IMR-90 (cell line): ENCODE results near the gene RASSF3. TPM values are rescaled to one million over a fixed set of nuclear protein-coding genes. Genes with fewer than 3 reads are reported as not detected.

Experiments used
- ATAC-seq: fragments of 200-7000 bp; cut with Tn5 transposase; 2 replicates; pipeline ENCODE4 v1.9.1; 2020; ENCODE audit warnings: low read depth, mild to moderate bottlenecking, moderate library complexity
- BruUV-seq: library from RNA; stranded (reverse); fragments of 400-500 nt; replicated peaks from 2 replicates; lab custom pipeline; 2021; lab: Mats Ljungman, UMichigan
- CTCF ChIA-PET: fragments of 300-600 bp; formaldehyde crosslinking; extraction: SDS; loops from one replicate; lab custom pipeline; 2021; ENCODE audit warnings: antibody characterized with exemption; lab: Yijun Ruan, JAX
- POLR2A ChIA-PET: fragments of 300-600 bp; sonication (Branson Sonifier 250); formaldehyde crosslinking; loops from one replicate; lab custom pipeline; 2022; ENCODE audit warnings: antibody characterized with exemption; ENCODE audit not compliant: unreplicated experiment; lab: Charles Lee
- DNase-seq: peaks from one replicate; pipeline ENCODE4 v3.0.0; 2013
- H2AFZ ChIP-seq: replicated peaks from 2 replicates; pipeline ENCODE3; 2013; ENCODE audit warnings: low read length, mild to moderate bottlenecking; ENCODE audit not compliant: poor library complexity
- H2AK5ac ChIP-seq: 2 replicates; pipeline ENCODE4 v1.6.1; 2013; ENCODE audit warnings: low read depth, low read length, inconsistent platforms
- H2AK9ac ChIP-seq: replicated peaks from 2 replicates; pipeline ENCODE3; 2013; ENCODE audit warnings: mild to moderate bottlenecking, low read depth, low read length, moderate library complexity; ENCODE audit not compliant: poor library complexity
- H2BK120ac ChIP-seq: 2 replicates; pipeline ENCODE4 v1.6.1; 2013; ENCODE audit warnings: low read depth, low read length, inconsistent platforms
- H2BK15ac ChIP-seq: 3 replicates; pipeline ENCODE4 v1.6.1; 2013; ENCODE audit warnings: low read depth, low read length, inconsistent platforms
- H2BK20ac ChIP-seq: 2 replicates; pipeline ENCODE4 v1.6.1; 2013; ENCODE audit warnings: low read depth, mild to moderate bottlenecking, inconsistent platforms, low read length, moderate library complexity
- H2BK5ac ChIP-seq: 2 replicates; pipeline ENCODE4 v1.6.1; 2013; ENCODE audit warnings: mild to moderate bottlenecking, low read depth, low read length, inconsistent platforms; ENCODE audit not compliant: poor library complexity, severe bottlenecking
- H3K14ac ChIP-seq: replicated peaks from 2 replicates; pipeline ENCODE4 v1.6.1; 2013; ENCODE audit warnings: low read depth, low read length, inconsistent platforms
- H3K18ac ChIP-seq: 2 replicates; pipeline ENCODE4 v1.6.1; 2013; ENCODE audit warnings: low read depth, low read length, control low read depth
- H3K23ac ChIP-seq: 2 replicates; pipeline ENCODE4 v1.6.1; 2013; ENCODE audit warnings: low read depth, low read length, inconsistent platforms
- H3K27ac ChIP-seq: 2 replicates; pipeline ENCODE4 v1.5.1; 2013; ENCODE audit warnings: mild to moderate bottlenecking, control low read depth, low read length; ENCODE audit not compliant: insufficient read depth
- H3K27me3 ChIP-seq: 2 replicates; pipeline ENCODE4 v1.6.1; 2013; ENCODE audit warnings: low read length; ENCODE audit not compliant: control insufficient read depth, insufficient read depth
- H3K36me3 ChIP-seq: 2 replicates; pipeline ENCODE4 v1.6.1; 2013; ENCODE audit warnings: low read length, mixed read lengths; ENCODE audit not compliant: control insufficient read depth, insufficient read depth
- H3K4ac ChIP-seq: 2 replicates; pipeline ENCODE4 v1.6.1; 2013; ENCODE audit warnings: low read depth, low read length, inconsistent platforms
- H3K4me1 ChIP-seq: 2 replicates; pipeline ENCODE4 v1.6.1; 2013; ENCODE audit warnings: low read length, mixed read lengths; ENCODE audit not compliant: control insufficient read depth, insufficient read depth
- H3K4me2 ChIP-seq: 2 replicates; pipeline ENCODE4 v1.6.1; 2013; ENCODE audit warnings: low read depth, mild to moderate bottlenecking, control low read depth, low read length, moderate library complexity
- H3K4me3 ChIP-seq: 2 replicates; pipeline ENCODE4 v1.5.1; 2013; ENCODE audit warnings: low read depth, mild to moderate bottlenecking, control low read depth, low read length, moderate library complexity; ENCODE audit not compliant: insufficient read depth
- H3K56ac ChIP-seq: 2 replicates; pipeline ENCODE4 v1.6.1; 2013; ENCODE audit warnings: low read length, inconsistent platforms; ENCODE audit not compliant: insufficient read depth; ENCODE audit errors: extremely low read depth
- H3K79me1 ChIP-seq, 2 experiments: 2 replicates each; pipeline ENCODE4 v1.6.1; 2013; ENCODE audit warnings: low read length in 2 of 2, inconsistent platforms in 1 of 2, low read depth in 1 of 2
- H3K9ac ChIP-seq: 2 replicates; pipeline ENCODE4 v1.6.1; 2013; ENCODE audit warnings: low read depth, low read length, control low read depth
- H3K9me1 ChIP-seq: 2 replicates; pipeline ENCODE4 v1.6.1; 2013; ENCODE audit warnings: low read length, inconsistent platforms; ENCODE audit not compliant: insufficient read depth
- H3K9me3 ChIP-seq: 2 replicates; pipeline ENCODE4 v1.6.1; 2013; ENCODE audit warnings: low read length; ENCODE audit not compliant: control insufficient read depth, insufficient read depth
- H4K20me1 ChIP-seq: 2 replicates; pipeline ENCODE4 v1.6.1; 2013; ENCODE audit warnings: low read length, inconsistent platforms; ENCODE audit not compliant: insufficient read depth
- H4K5ac ChIP-seq: 2 replicates; pipeline ENCODE4 v1.6.1; 2013; ENCODE audit warnings: mild to moderate bottlenecking, low read depth, low read length, control low read depth
- H4K8ac ChIP-seq, 2 experiments: 2 replicates each; pipeline ENCODE4 v1.6.1; 2013; ENCODE audit warnings: low read depth in 2 of 2, low read length in 2 of 2, control low read depth in 1 of 2, inconsistent platforms in 1 of 2
- H4K91ac ChIP-seq: 2 replicates; pipeline ENCODE4 v1.6.1; 2013; ENCODE audit warnings: low read depth, low read length, inconsistent platforms; ENCODE audit not compliant: insufficient read depth
- BHLHE40 ChIP-seq: fragments of 150-350 bp; IDR thresholded peaks from 2 replicates; pipeline ENCODE4 v1.6.1; 2016; ENCODE audit warnings: mild to moderate bottlenecking, low read depth, low read length
- CHD1 ChIP-seq: IDR thresholded peaks from 2 replicates; pipeline ENCODE4 v1.6.1; 2012; ENCODE audit warnings: low read depth, low read length, improper control_type of control experiment
- FOS ChIP-seq: fragments of 150-350 bp; IDR thresholded peaks from 2 replicates; pipeline ENCODE4 v1.6.1; 2016; ENCODE audit warnings: low read depth, low read length
- MAZ ChIP-seq: IDR thresholded peaks from 2 replicates; pipeline ENCODE4 v1.6.1; 2012; ENCODE audit warnings: low read depth, mild to moderate bottlenecking, low read length, improper control_type of control experiment, moderate library complexity, borderline replicate concordance
- NFE2L2 ChIP-seq: fragments of 150-350 bp; IDR thresholded peaks from 2 replicates; pipeline ENCODE4 v1.6.1; 2016; ENCODE audit warnings: low read depth, mild to moderate bottlenecking, low read length
- POLR2A ChIP-seq: IDR thresholded peaks from 2 replicates; pipeline ENCODE4 v1.6.1; 2012; ENCODE audit warnings: mild to moderate bottlenecking, low read depth, low read length
- RCOR1 ChIP-seq: IDR thresholded peaks from 2 replicates; pipeline ENCODE4 v1.6.1; 2012; ENCODE audit warnings: mild to moderate bottlenecking, low read length, improper control_type of control experiment; ENCODE audit not compliant: insufficient replicate concordance
- SMC3 ChIP-seq: fragments of 150-350 bp; IDR thresholded peaks from 2 replicates; pipeline ENCODE4 v1.6.1; 2016; ENCODE audit warnings: low read depth, mild to moderate bottlenecking, antibody characterized with exemption, low read length, moderate library complexity
- WGBS, 2 experiments: methylation state at CpG; one replicate each; pipeline versions ENCODE4 v1.1.5 to v1.1.7; 2013; ENCODE audit warnings: missing lambda C conversion rate in 2 of 2; ENCODE audit not compliant: insufficient read length in 1 of 2; ENCODE audit errors: extremely low coverage in 2 of 2; 5-methylcytosine and 5-hydroxymethylcytosine counted together
- dilution Hi-C: fragments of 300-500 bp; cut with HindIII; formaldehyde crosslinking; loops from one replicate; pipeline ENCODE4 v1.14.3; 2018; ENCODE audit warnings: low sequenced_read_pairs; ENCODE audit not compliant: unreplicated experiment
- in situ Hi-C: fragments of 300-500 bp; cut with MboI; formaldehyde crosslinking; loops from 3 replicates; pipeline ENCODE4 v1.14.3; 2019; ENCODE audit warnings: low sequenced_read_pairs, inconsistent platforms, mixed read lengths
- intact Hi-C: fragments of 100-400 bp; cut with micrococcal nuclease; formaldehyde crosslinking; loops from 2 replicates; pipeline ENCODE4 v1.10.0; 2022
- polyA plus RNA-seq, 3 experiments: library from polyadenylated mRNA; depleted of rRNA; stranded (reverse); fragments of >200 nt; gene quantifications; 2 replicates each; pipeline ENCODE4 v1.2.3, GENCODE V29; 2012; ENCODE audit warnings: low replicate concordance in 1 of 3
- total RNA-seq: library from RNA; depleted of rRNA; stranded (reverse); fragments of >200 nt; gene quantifications from 2 replicates; pipeline ENCODE4 v1.2.3, GENCODE V29; 2012

The RASSF3 gene
- total and polyA plus RNA-seq, 2 of the 4 experiments (the other 2 are of a cell fraction), result 18.7 to 39.3 TPM

- dilution Hi-C loops, result no loop called here
- Histone ChIP-seq H2BK120ac (no peak overlapping the region), H3K4me3 (no peak overlapping the region), H3K4me1 (peaks cover 15% of the 10 kb centered on the region), H4K8ac (no peak overlapping the region), H3K4ac (no peak overlapping the region), H3K18ac (no peak overlapping the region), H3K27me3 (no peaks in the 10 kb centered on the region), H2AK5ac (peak overlapping the region; percentile 51; the same call in 1 of the 2 replicates), H3K56ac (no peak overlapping the region), H3K27ac (no peak overlapping the region), H3K14ac (no peak overlapping the region), H2BK20ac (no peak overlapping the region), H3K9me3 (peaks cover 7% of the 10 kb centered on the region), H3K9ac (no peak overlapping the region), H3K4me2 (no peak overlapping the region), H3K79me1 (peaks cover 35 to 86% of the 10 kb centered on the region in 2 experiments), H2AFZ (no peak overlapping the region), H4K91ac (no peak overlapping the region), H3K9me1 (peaks cover 22% of the 10 kb centered on the region), H3K36me3 (peaks cover 1% of the 10 kb centered on the region), H4K20me1 (peaks cover 24% of the 10 kb centered on the region; the same call in 1 of the 2 replicates), H2BK5ac (no peak overlapping the region), H2AK9ac (no peak overlapping the region), H4K5ac (no peak overlapping the region), H2BK15ac (no peak overlapping the region; the same call in 2 of the 3 replicates), H3K23ac (no peak overlapping the region)
- ATAC-seq (no peak), DNase-seq (no peak)
- intact Hi-C loops, result no loop called here
- 40% methylated on average over 1 of the region's 5 CpGs; no CpG with 5 or more reads in 1 of the 2 experiments for WGBS, 2 experiments
- in situ Hi-C loops, result no loop called here
- TF ChIP-seq POLR2A (no peak), CHD1 (no peak), NFE2L2 (no peak), RCOR1 (no peak), SMC3 (no peak), FOS (no peak), BHLHE40 (no peak), MAZ (no peak)
- no TSS peak for BruUV-seq
- CTCF ChIA-PET, result interaction anchor here (0.6 kb wide), 1 partner anchor 8 kb away, joined by 3 read pairs; no protein-coding TSS in a partner anchor
- POLR2A ChIA-PET, result interaction anchor here (0.6 kb wide), 1 partner anchor 9 kb away, joined by 3 read pairs; no protein-coding TSS in a partner anchor
Observed at GRCh38 chr12:64633011-64633939, 23.0 kb downstream of the RASSF3 start.
